SU-DHL-6 (cell line): Measurements from ENCODE around the gene CARHSP1.

ENCODE experiments used
- EZH2phosphoT487 ChIP-seq: fragments of 200-600 bp; sonication (generic), shearing (Covaris generic); conservative IDR thresholded peaks from 2 replicates; pipeline ENCODE4 v1.6.1; 2018; ENCODE audit warnings: mild to moderate bottlenecking, antibody characterized with exemption, low read length, moderate library complexity, mixed read lengths
- TF ChIP-seq, protein P1 (sequence below): fragments of 200-600 bp; sonication (generic); IDR thresholded peaks from one replicate; pipeline ENCODE4 v1.5.1; 2017; ENCODE audit warnings: antibody characterized with exemption, mild to moderate bottlenecking, low read length, moderate library complexity; ENCODE audit not compliant: insufficient read depth, poor library complexity, severe bottlenecking

DNA sequence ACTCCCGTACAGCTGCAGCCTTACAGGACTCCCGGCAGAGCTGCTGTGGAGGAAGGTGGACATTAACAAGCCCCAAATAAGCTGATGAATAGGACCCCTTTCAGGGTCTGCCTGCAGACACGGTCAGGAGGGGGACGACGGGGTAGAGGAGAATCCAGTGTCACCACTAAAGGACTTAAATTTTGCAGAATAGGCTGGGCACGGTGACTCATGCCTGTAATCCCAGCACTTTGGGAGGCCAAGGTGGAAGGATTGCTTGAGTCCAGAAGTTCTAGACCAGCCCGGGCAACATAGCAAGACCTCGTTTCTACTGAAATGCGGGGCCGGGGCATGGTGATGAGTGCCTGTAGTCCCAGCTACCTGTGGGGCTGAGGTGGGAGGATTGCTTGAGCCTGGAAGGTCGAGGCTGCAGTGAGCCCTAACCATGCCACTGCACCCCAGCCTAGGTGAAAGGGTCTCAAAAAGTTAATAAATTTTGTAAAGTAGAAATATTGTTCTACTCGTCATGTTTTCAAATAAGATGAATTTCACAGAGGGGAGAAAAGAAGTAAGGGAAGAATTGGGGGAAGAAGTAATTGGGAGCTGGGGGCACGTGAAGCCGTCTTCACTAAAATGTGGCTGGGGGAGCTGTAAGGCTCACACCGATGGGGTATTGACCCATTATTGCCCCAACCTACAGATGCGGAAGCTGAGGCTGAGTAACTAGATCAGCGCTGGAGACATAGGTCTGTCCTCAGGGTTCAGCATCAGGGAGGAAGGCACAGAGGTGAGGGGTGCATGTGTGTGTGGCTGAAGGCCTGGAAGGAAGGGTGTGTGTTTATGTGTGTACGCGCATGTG is 18.0 kb upstream of the CARHSP1 start:
- TF ChIP-seq, protein P1, sequence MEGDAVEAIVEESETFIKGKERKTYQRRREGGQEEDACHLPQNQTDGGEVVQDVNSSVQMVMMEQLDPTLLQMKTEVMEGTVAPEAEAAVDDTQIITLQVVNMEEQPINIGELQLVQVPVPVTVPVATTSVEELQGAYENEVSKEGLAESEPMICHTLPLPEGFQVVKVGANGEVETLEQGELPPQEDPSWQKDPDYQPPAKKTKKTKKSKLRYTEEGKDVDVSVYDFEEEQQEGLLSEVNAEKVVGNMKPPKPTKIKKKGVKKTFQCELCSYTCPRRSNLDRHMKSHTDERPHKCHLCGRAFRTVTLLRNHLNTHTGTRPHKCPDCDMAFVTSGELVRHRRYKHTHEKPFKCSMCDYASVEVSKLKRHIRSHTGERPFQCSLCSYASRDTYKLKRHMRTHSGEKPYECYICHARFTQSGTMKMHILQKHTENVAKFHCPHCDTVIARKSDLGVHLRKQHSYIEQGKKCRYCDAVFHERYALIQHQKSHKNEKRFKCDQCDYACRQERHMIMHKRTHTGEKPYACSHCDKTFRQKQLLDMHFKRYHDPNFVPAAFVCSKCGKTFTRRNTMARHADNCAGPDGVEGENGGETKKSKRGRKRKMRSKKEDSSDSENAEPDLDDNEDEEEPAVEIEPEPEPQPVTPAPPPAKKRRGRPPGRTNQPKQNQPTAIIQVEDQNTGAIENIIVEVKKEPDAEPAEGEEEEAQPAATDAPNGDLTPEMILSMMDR, result no peak
- no peak for TF ChIP-seq EZH2phosphoT487
